ENCODE measurements around the gene HAUS8. TPM values are rescaled to one million over a fixed set of nuclear protein-coding genes. Genes with fewer than 3 reads are reported as not detected.
"Not testable (repeated sequence)": the region's sequence is repeated elsewhere in the genome, so short reads cannot be mapped to it uniquely, and the experiment has no call there.

The HAUS8 gene
- total RNA-seq, 2 donors from 2014 or later = 10.6 to 29.8 TPM

- Histone ChIP-seq H3K36me3 (no peaks in the 10 kb centered on the region), H3K9me3 (no peaks in the 10 kb centered on the region), H3K4me3 (no peak overlapping the region), H3K9ac (ENCODE audit: low read depth in 2 of 2, low read length in 2 of 2) (peak overlapping the region; percentile 32 to 35), H3K27ac (peak overlapping the region; percentile 75), H3K27me3 (no peaks in the 10 kb centered on the region), H3K4me1 (peaks cover 13% of the 10 kb centered on the region)
- intact Hi-C loops (cut with DNase I) = no loop called here
- peak; percentile 64 for DNase-seq
- TF ChIP-seq, protein P1, sequence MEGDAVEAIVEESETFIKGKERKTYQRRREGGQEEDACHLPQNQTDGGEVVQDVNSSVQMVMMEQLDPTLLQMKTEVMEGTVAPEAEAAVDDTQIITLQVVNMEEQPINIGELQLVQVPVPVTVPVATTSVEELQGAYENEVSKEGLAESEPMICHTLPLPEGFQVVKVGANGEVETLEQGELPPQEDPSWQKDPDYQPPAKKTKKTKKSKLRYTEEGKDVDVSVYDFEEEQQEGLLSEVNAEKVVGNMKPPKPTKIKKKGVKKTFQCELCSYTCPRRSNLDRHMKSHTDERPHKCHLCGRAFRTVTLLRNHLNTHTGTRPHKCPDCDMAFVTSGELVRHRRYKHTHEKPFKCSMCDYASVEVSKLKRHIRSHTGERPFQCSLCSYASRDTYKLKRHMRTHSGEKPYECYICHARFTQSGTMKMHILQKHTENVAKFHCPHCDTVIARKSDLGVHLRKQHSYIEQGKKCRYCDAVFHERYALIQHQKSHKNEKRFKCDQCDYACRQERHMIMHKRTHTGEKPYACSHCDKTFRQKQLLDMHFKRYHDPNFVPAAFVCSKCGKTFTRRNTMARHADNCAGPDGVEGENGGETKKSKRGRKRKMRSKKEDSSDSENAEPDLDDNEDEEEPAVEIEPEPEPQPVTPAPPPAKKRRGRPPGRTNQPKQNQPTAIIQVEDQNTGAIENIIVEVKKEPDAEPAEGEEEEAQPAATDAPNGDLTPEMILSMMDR (IDR thresholded peaks at IDR 0.05) = no peak
Observed at GRCh38 chr19:17107546-17108452, 32.5 kb upstream of the HAUS8 start.

DNA sequence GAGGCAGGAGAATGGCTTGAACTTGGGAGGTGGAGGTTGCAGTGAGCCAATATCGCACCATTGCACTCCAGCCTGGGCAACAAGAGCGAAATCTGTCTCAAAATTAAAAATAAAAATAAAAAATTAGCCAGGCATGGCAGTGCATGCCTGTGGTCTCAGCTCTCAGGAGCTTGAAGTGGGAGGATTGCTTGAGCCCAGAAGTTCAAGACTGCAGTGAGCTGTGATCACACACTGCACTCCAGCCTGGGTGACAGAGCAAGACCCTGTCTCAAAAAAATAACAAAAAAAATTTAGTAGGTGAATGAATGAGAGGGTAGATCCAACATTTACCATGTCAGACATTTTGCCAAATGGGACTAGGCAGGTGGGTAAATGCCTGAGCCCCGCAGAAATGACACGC is 31.7 kb upstream of the HAUS8 start:
- peak overlapping the region; percentile 75 for H3K27ac ChIP-seq

GRCh38 chr19:17105556-17105955 is 30.3 kb upstream of the HAUS8 start:
- Histone ChIP-seq H3K4me3 (no peak overlapping the region), H3K9me3 (no peaks in the 10 kb centered on the region), H3K27ac (no peak overlapping the region), H3K9ac (ENCODE audit: low read depth in 2 of 2, low read length in 2 of 2) (no peak overlapping the region), H3K27me3 (no peaks in the 10 kb centered on the region), H3K36me3 (no peaks in the 10 kb centered on the region), H3K4me1 (peaks cover 13% of the 10 kb centered on the region)
- TF ChIP-seq, protein P1 (IDR thresholded peaks at IDR 0.05) = no peak
- intact Hi-C loops (cut with DNase I) = no loop called here
- DNase-seq = no peak

More for the DNA sequence above, 31.7 kb upstream of the HAUS8 start:
- H3K4me3 ChIP-seq; H3K27me3 ChIP-seq; H3K36me3 ChIP-seq; H3K9me3 ChIP-seq; intact Hi-C loops (cut with DNase I); DNase-seq; H3K9ac ChIP-seq (ENCODE audit: low read depth in 2 of 2, low read length in 2 of 2): not testable (repeated sequence)
- H3K4me1 ChIP-seq = peaks cover 13% of the 10 kb centered on the region

DNA sequence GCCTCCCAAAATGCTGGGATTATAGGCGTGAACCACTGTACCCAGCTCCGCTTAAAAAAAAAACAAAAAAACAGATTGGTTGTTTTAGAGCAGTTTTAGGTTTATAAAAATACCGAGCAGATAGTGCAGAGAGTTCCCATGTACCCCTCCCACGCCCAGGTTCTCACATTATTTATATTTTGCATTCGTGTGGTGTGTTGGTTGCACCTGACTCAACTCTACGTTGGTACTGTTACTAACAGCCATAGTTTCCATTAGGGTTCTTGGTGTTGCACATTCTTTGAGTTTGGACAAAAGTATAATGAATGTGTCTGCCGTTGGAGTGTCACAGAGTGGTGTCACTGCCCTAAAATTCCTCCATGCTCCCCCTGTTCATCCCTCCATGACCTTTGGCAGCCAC is 29.4 kb upstream of the HAUS8 start:
- Histone ChIP-seq H3K27ac (no peak overlapping the region), H3K4me1 (peaks cover 13% of the 10 kb centered on the region), H3K36me3 (no peaks in the 10 kb centered on the region), H3K9ac (ENCODE audit: low read depth in 2 of 2, low read length in 2 of 2) (no peak overlapping the region), H3K4me3 (no peak overlapping the region), H3K9me3 (no peaks in the 10 kb centered on the region), H3K27me3 (no peaks in the 10 kb centered on the region)
- intact Hi-C loops (cut with DNase I) = no loop called here
- DNase-seq = no peak
- TF ChIP-seq, protein P1 (IDR thresholded peaks at IDR 0.05) = no peak

DNA sequence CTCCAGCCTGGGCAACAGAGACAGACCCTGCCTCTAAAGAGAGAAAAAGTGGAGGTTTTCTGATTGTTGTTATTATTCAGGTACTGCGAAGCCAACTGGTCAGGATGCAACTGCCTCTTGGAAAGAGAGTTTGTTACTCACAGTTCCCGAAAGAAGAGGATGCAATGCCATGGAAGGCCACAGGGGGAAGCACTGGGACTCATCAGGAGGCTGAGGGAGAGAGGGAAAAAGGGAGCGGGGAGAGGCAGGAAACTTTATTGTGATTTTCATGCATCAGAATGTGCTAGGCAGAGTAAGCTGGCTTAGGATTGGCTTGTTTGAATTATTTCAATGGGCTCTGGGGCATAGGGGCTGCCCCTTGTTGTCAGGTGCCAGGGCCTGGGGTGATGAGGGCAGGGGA is 27.9 kb upstream of the HAUS8 start:
- intact Hi-C loops (cut with DNase I) = no loop called here

More for the DNA sequence above, 27.9 kb upstream of the HAUS8 start:
- no peak for DNase-seq
- TF ChIP-seq, protein P1 (IDR thresholded peaks at IDR 0.05) = peak; percentile 48
- Histone ChIP-seq H3K4me1 (peaks cover 7% of the 10 kb centered on the region), H3K9ac (ENCODE audit: low read depth in 2 of 2, low read length in 2 of 2) (no peak overlapping the region), H3K27ac (no peak overlapping the region), H3K27me3 (no peaks in the 10 kb centered on the region), H3K4me3 (no peak overlapping the region), H3K9me3 (no peaks in the 10 kb centered on the region), H3K36me3 (no peaks in the 10 kb centered on the region)

All from colonic mucosa (tissue), 4 donors.